Dedifferentiated amniotic fluid mesenchymal stem cell (primary cell): Measurements from ENCODE around the gene FURIN.
"Not testable (repeated sequence)": the region's sequence is repeated elsewhere in the genome, so short reads cannot be mapped to it uniquely, and the experiment has no call there.

Source experiments
- DNase-seq: peaks from one replicate; pipeline ENCODE4 v3.0.0-alpha.2; 2016; ENCODE audit errors: extremely low spot score

The FURIN gene

GRCh38 chr15:90902040-90902839, 33.9 kb downstream of the FURIN start:
- DNase-seq: peak; percentile 68

DNA sequence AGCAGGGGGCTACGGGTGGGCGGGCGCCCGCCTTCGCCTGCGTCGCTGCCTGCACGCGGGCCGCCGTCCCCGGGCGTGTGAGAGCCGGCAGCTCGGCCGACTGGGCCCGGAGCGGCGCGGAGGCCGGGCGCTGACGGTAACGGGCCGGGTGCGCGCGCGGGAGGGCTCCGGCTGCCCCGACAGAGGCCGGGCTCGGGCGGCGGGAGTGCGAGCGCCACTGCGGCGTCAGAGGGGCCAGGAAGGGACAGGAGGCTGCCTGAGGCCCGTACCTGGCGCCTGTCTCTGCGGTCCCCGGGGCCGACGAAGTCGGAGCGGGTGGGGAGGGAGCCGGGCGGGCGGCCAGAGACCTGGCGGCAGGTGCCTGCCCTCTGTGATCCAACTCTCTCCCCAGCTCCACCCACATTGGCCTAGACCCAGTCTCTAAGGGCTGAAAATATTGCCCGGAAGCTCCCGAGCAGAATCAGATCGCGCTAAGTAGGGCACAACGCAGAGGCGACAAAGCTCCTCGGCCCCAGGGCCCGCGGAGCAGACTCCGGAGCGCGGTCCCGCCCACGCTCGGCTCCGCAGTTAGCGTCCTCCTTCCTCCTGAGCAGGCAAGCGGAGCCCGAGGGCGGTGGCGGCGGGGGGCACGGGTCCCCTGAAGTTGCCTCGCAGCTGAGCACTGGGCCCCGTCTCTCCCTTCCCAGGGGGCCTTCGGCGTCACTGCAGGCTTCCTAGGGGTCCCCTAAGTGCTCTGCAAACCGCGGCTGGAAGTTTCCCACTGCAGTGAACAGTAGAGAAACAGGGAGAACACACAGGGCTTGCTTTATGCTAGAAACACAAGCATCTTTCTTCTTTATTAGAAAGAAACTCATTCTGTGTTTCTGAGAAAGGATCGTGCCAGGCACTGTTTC, 34.7 kb downstream of the FURIN start, which contains the start of gene MAN2A2:
Gene MAN2A2, plus strand, starts transcription at position 463 of the 893 bp plus-strand sequence. CDS start 906 bp downstream, outside the sequence.
- peak; percentile 16 for DNase-seq

GRCh38 chr15:90903733-90904536, 35.5 kb downstream of the FURIN start:
- no peak for DNase-seq

- DNase-seq: no peak
These were observed 36.4 kb downstream of the FURIN start for GRCh38 chr15:90904746-90905145.

- DNase-seq: no peak
These were observed 37.2 kb downstream of the FURIN start for GRCh38 chr15:90905306-90906180.

- no peak for DNase-seq
These were observed 37.9 kb downstream of the FURIN start for GRCh38 chr15:90906181-90906849.

DNA sequence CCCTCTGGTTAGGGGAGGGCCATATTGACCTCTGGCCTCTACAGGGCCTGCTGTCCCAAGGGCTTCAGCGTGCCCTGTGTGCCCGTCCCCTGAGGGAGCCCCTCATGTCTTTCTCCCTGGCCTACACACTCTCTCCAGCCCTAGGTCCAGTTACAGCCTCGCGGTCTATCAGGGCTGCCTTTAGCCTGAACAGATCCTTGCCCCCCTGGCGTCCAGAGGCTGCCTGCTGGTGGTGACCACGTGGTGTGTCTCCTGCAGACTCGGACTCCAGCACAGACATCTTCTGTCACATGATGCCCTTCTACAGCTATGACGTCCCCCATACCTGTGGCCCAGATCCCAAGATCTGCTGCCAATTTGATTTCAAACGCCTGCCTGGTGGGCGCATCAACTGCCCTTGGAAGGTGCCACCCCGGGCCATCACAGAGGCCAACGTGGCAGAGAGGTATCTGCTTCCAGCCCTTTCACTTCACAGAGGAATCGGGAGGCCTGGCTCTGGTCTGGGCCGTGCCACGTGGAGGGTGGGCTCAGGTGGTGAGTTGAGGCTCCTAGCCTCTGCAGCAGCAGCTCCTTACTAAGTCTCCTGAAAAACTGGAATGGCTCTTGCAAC, 38.8 kb downstream of the FURIN start:
- DNase-seq: no peak

GRCh38 chr15:90907838-90908507, 39.6 kb downstream of the FURIN start:
- no peak for DNase-seq

DNA sequence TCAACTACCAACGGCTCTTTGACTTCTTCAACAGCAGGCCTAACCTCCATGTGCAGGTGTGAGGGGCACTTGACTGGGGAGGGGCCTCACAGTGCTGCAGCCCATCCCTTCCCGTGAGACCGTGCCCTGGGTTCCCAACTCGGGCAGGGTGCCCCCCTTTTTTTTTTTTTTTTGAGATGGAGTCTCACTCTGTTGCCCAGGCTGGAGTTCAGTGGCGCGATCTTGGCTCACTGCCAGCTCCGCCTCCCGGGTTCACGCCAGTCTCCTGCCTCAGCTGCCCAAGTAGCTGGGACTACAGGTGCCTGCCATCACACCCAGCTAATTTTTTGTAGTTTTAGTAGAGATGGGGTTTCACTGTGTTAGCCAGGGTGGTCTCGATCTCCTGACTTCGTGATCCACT, 41.1 kb downstream of the FURIN start:
- not testable (repeated sequence) for DNase-seq

GRCh38 chr15:90909976-90910375, 41.6 kb downstream of the FURIN start:
- DNase-seq: no peak

DNA sequence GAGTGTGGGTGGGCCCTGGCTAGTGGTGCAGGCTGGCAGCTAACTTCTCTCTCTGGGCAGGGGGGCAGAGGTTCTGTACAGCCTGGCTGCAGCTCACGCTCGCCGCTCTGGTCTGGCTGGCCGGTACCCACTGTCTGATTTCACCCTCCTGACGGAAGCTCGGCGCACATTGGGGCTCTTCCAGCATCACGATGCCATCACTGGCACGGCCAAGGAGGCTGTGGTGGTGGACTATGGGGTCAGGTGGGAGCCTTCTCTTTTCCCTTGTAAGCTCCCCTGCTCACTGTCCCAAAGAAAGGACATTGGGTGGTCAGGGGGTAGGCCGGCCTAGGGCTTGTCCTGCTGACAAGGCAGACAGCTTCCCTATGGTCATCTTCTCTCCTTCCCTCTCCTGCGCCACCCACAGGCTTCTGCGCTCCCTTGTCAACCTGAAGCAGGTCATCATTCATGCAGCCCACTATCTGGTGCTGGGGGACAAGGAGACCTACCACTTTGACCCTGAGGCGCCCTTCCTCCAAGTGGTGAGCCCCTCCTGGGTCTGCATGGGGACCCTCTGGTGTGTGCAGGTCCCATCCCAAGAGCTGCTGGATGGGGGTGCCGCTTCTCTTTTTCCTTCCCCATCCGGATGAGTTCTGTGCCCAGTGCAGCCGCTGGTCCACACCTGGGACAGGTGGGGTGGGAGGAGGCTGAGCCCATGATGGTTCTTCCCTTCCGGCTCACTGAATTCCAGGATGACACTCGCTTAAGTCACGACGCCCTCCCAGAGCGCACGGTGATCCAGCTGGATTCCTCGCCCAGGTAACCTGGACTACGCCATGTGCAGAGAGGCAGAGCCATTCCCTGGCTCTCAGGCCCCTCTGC, 42.3 kb downstream of the FURIN start:
- no peak for DNase-seq

DNA sequence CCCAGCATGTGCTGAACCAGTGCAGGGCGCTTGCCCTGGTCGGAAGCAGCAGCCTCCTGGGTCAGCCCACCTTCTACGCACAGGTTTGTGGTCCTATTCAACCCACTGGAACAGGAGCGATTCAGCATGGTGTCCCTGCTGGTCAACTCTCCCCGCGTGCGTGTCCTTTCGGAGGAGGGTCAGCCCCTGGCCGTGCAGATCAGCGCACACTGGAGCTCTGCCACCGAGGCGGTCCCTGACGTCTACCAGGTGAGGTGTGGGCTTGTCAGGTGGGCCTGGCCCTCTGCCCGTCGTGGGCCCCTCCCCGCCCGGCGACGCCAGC, 42.9 kb downstream of the FURIN start:
- DNase-seq: no peak

GRCh38 chr15:90911906-90912769, 43.8 kb downstream of the FURIN start:
- DNase-seq: no peak

DNA sequence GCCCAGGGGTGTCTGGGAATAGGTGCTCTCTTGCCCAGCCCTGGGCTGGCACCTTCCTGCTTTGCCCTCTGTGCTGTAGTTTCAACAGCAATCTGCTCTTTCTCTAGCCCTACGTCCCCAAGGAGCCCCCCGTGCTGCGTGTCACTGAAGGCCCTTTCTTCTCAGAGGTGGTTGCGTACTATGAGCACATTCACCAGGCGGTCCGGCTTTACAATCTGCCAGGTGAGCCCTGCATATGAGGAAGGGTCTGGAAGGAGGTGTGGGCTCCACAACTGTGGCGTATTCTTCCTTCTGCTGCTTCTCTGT, 44.3 kb downstream of the FURIN start:
- DNase-seq: no peak

- no peak for DNase-seq
These were observed 45.1 kb downstream of the FURIN start for GRCh38 chr15:90913398-90913944.

- DNase-seq: no peak
These were observed 46.1 kb downstream of the FURIN start for GRCh38 chr15:90914305-90915080.
